ENCODE measurements around the gene HENMT1. TPM values are rescaled to one million over a fixed set of nuclear protein-coding genes. Genes with fewer than 3 reads are reported as not detected.

The HENMT1 gene
- total RNA-seq, 1 experiment from 2014 or later = 23.0 TPM

- ChIA-PET POLR2A (no interaction called here), CTCF (no interaction called here)
- no peaks in the 10 kb centered on the region for H3K9me3 ChIP-seq (ENCODE audit: control insufficient read depth, insufficient read depth, low read depth, low read length)
- H3K4me3 ChIP-seq (ENCODE audit: low read depth in 2 of 2, low read length in 2 of 2) = no peak overlapping the region
- H3K4me1 ChIP-seq (ENCODE audit: control insufficient read depth, insufficient read depth, low read length) = no peaks in the 10 kb centered on the region
- H3K36me3 ChIP-seq (ENCODE audit: control insufficient read depth, insufficient read depth, low read length) = no peaks in the 10 kb centered on the region
- H3K27me3 ChIP-seq (ENCODE audit: control insufficient read depth, insufficient read depth, low read length) = no peaks in the 10 kb centered on the region
- no TSS peak for BruUV-seq (replicated peaks)
- intact Hi-C loops (cut with micrococcal nuclease; ENCODE audit: unreplicated experiment) (no loop called here), in situ Hi-C loops (cut with HindIII; ENCODE audit: low pct_unique_long_range_greater_than_20kb, low sequenced_read_pairs) (no loop called here)
- TF ChIP-seq REST (IDR thresholded peaks at IDR 0.05; ENCODE audit: insufficient read depth in 1 of 2, low read depth in 2 of 2, low read length in 1 of 2) (no peak), SIN3A (IDR thresholded peaks at IDR 0.05; ENCODE audit: borderline replicate concordance, insufficient read depth, low read depth, low read length) (no peak), POLR2AphosphoS5 (IDR thresholded peaks at IDR 0.05; ENCODE audit: low read depth, low read length) (no peak), TCF7L2 (IDR thresholded peaks at IDR 0.05; ENCODE audit: low read depth, low read length) (no peak), CTCF (IDR thresholded peaks at IDR 0.05) (no peak)
- no peak for DNase-seq (ENCODE audit: low read depth, low spot score)
- no peak for ATAC-seq
- H3K27ac ChIP-seq (ENCODE audit: low read length) = no peak overlapping the region
These were observed 48.4 kb downstream of the HENMT1 start for GRCh38 chr1:108612496-108612895.

- H3K27ac ChIP-seq (ENCODE audit: low read length) = no peak overlapping the region
- no peak for TF ChIP-seq TCF7L2 (IDR thresholded peaks at IDR 0.05; ENCODE audit: low read depth, low read length)
- no peak for TF ChIP-seq REST (IDR thresholded peaks at IDR 0.05; ENCODE audit: insufficient read depth in 1 of 2, low read depth in 2 of 2, low read length in 1 of 2)
- TF ChIP-seq POLR2AphosphoS5 (IDR thresholded peaks at IDR 0.05; ENCODE audit: low read depth, low read length) = no peak
- no peak for TF ChIP-seq CTCF (IDR thresholded peaks at IDR 0.05)
- POLR2A ChIA-PET = no interaction called here
- H3K4me3 ChIP-seq (ENCODE audit: low read depth in 2 of 2, low read length in 2 of 2) = no peak overlapping the region
- ATAC-seq (no peak), DNase-seq (ENCODE audit: low read depth, low spot score) (no peak)
- intact Hi-C loops (cut with micrococcal nuclease; ENCODE audit: unreplicated experiment) (no loop called here), in situ Hi-C loops (cut with HindIII; ENCODE audit: low pct_unique_long_range_greater_than_20kb, low sequenced_read_pairs) (no loop called here)
- no peaks in the 10 kb centered on the region for H3K36me3 ChIP-seq (ENCODE audit: control insufficient read depth, insufficient read depth, low read length)
- no TSS peak for BruUV-seq (replicated peaks)
- CTCF ChIA-PET = no interaction called here
- no peaks in the 10 kb centered on the region for H3K4me1 ChIP-seq (ENCODE audit: control insufficient read depth, insufficient read depth, low read length)
- no peaks in the 10 kb centered on the region for H3K9me3 ChIP-seq (ENCODE audit: control insufficient read depth, insufficient read depth, low read depth, low read length)
- H3K27me3 ChIP-seq (ENCODE audit: control insufficient read depth, insufficient read depth, low read length) = no peaks in the 10 kb centered on the region
These were observed 48.9 kb downstream of the HENMT1 start for GRCh38 chr1:108611984-108612383.

All from Panc1 (cell line).